ENCODE data around the gene OMP. TPM values are rescaled to one million over a fixed set of nuclear protein-coding genes. Genes with fewer than 3 reads are reported as not detected.

Gene OMP
- total and polyA plus RNA-seq, 3 donors from 2014 or later, result 1.7 to 6.7 TPM; not detected in 1

- TF ChIP-seq POLR2A (IDR thresholded peaks at IDR 0.05) (no peak), CTCF (IDR thresholded peaks at IDR 0.05) (no peak)
- Histone ChIP-seq H3K9me3 (no peaks in the 10 kb centered on the region), H3K36me3 (ENCODE audit: low read depth, missing control alignments) (no peaks in the 10 kb centered on the region), H3K4me3 (no peak overlapping the region), H3K27me3 (no peaks in the 10 kb centered on the region), H3K27ac (peak overlapping the region in 1 of 2 donors; percentile 83), H3K4me1 (peaks cover 59% of the 10 kb centered on the region)
- no peak for DNase-seq
- intact Hi-C loops (cut with DNase I; ENCODE audit: low total_unique reads), result no loop called here
- WGBS, 2 donors, result 63 to 75% methylated on average over 12 to 15 of the region's 15 CpGs
Observed at GRCh38 chr11:77071671-77072605, 30.7 kb upstream of the OMP start.

GRCh38 chr11:77072851-77073327 is 29.8 kb upstream of the OMP start:
- H3K4me1 ChIP-seq, result peaks cover 53% of the 10 kb centered on the region
- H3K4me3 ChIP-seq, result no peak overlapping the region
- H3K9me3 ChIP-seq, result no peaks in the 10 kb centered on the region
- no peaks in the 10 kb centered on the region for H3K27me3 ChIP-seq
- peak overlapping the region; percentile 39 to 83 for H3K27ac ChIP-seq
- 38 to 49% methylated on average over 1 to 8 of the region's 8 CpGs for WGBS, 2 donors
- DNase-seq, result no peak
- intact Hi-C loops (cut with DNase I; ENCODE audit: low total_unique reads), result no loop called here
- H3K36me3 ChIP-seq (ENCODE audit: low read depth, missing control alignments), result no peaks in the 10 kb centered on the region
- TF ChIP-seq POLR2A (IDR thresholded peaks at IDR 0.05) (no peak), CTCF (IDR thresholded peaks at IDR 0.05) (no peak)

- TF ChIP-seq CTCF (IDR thresholded peaks at IDR 0.05), result peak in 1 of 3 experiments; percentile 28
- no peak for TF ChIP-seq POLR2A (IDR thresholded peaks at IDR 0.05)
- Histone ChIP-seq H3K9me3 (no peaks in the 10 kb centered on the region), H3K4me1 (peaks cover 48% of the 10 kb centered on the region), H3K36me3 (ENCODE audit: low read depth, missing control alignments) (no peaks in the 10 kb centered on the region), H3K27me3 (no peaks in the 10 kb centered on the region), H3K27ac (peak overlapping the region; percentile 39 to 83), H3K4me3 (no peak overlapping the region)
- intact Hi-C loops (cut with DNase I; ENCODE audit: low total_unique reads), result no loop called here
- DNase-seq, result peak; percentile 92
- WGBS, 2 donors, result 40 to 44% methylated on average over 10 to 11 of the region's 11 CpGs
Observed at GRCh38 chr11:77073328-77074001, 29.2 kb upstream of the OMP start.

- Histone ChIP-seq H3K27ac (peak overlapping the region; percentile 39 to 83), H3K27me3 (no peaks in the 10 kb centered on the region), H3K36me3 (ENCODE audit: low read depth, missing control alignments) (no peaks in the 10 kb centered on the region), H3K4me1 (peaks cover 40% of the 10 kb centered on the region), H3K4me3 (no peak overlapping the region), H3K9me3 (no peaks in the 10 kb centered on the region)
- WGBS, 2 donors, result 82 to 92% methylated on average over 4 to 5 of the region's 5 CpGs
- no peak for TF ChIP-seq POLR2A (IDR thresholded peaks at IDR 0.05)
- TF ChIP-seq CTCF (IDR thresholded peaks at IDR 0.05), result no peak
- DNase-seq, result no peak
- intact Hi-C loops (cut with DNase I; ENCODE audit: low total_unique reads), result no loop called here
Observed at GRCh38 chr11:77074205-77074604, 28.4 kb upstream of the OMP start.
